Urinary bladder (tissue), 4 donors: ENCODE measurements around the gene NRROS. TPM values are rescaled to one million over a fixed set of nuclear protein-coding genes. Genes with fewer than 3 reads are reported as not detected.
"Not testable (repeated sequence)": the region's sequence is repeated elsewhere in the genome, so short reads cannot be mapped to it uniquely, and the experiment has no call there.

Experiments
- DNase-seq: peaks from one replicate; pipeline ENCODE4 v3.0.0-alpha.2; 2015; ENCODE audit errors: extremely low spot score
- H3K27ac ChIP-seq: one replicate; pipeline ENCODE4 v1.5.1; 2013; ENCODE audit warnings: low read depth, mild to moderate bottlenecking, moderate library complexity
- H3K36me3 ChIP-seq: one replicate; pipeline ENCODE4 v1.6.1; 2013; ENCODE audit warnings: mild to moderate bottlenecking, moderate library complexity; ENCODE audit not compliant: insufficient read depth
- H3K4me1 ChIP-seq: one replicate; pipeline ENCODE4 v1.6.1; 2013; ENCODE audit warnings: mild to moderate bottlenecking, moderate library complexity; ENCODE audit not compliant: insufficient read depth
- H3K4me3 ChIP-seq: one replicate; pipeline ENCODE4 v1.5.1; 2013; ENCODE audit warnings: low read depth, low read length
- WGBS: extraction: QIAGEN DNeasy Blood & Tissue Kit; methylation state at CpG from one replicate; pipeline ENCODE4 v1.1.7; 2013; 5-methylcytosine and 5-hydroxymethylcytosine counted together
- polyA plus RNA-seq: library from polyadenylated mRNA; stranded (reverse); fragments of 200-250 nt; gene quantifications from one replicate; pipeline ENCODE4 v1.2.3, GENCODE V29; 2013
- total RNA-seq: library from RNA; depleted of rRNA; stranded (reverse); fragments of >200 nt; gene quantifications from one replicate; pipeline ENCODE4 v1.2.3, GENCODE V29; 2014
- donor health status: healthy with polysubstance abuse.
- donor health status: healthy.

Gene NRROS
- total and polyA plus RNA-seq, 2 donors: 4.1 to 7.2 TPM

GRCh38 chr3:196633555-196634151 lies 5.8 kb upstream of the NRROS start:
- no peak overlapping the region for H3K27ac ChIP-seq
- no peak for DNase-seq
- H3K4me1 ChIP-seq: no peaks in the 10 kb centered on the region
- WGBS: 86% methylated on average over 12 of the region's 12 CpGs
- H3K36me3 ChIP-seq: no peaks in the 10 kb centered on the region
- H3K4me3 ChIP-seq: no peak overlapping the region

GRCh38 chr3:196634224-196634623 lies 5.3 kb upstream of the NRROS start:
- DNase-seq: no peak
- no peaks in the 10 kb centered on the region for H3K4me1 ChIP-seq
- H3K27ac ChIP-seq: no peak overlapping the region

GRCh38 chr3:196634829-196635228 lies 4.7 kb upstream of the NRROS start:
- no peak for DNase-seq
- H3K4me3 ChIP-seq: no peak overlapping the region
- no peaks in the 10 kb centered on the region for H3K4me1 ChIP-seq
- H3K36me3 ChIP-seq: no peaks in the 10 kb centered on the region
- WGBS: 82% methylated on average over 7 of the region's 7 CpGs
- H3K27ac ChIP-seq: no peak overlapping the region

More at GRCh38 chr3:196634224-196634623, 5.3 kb upstream of the NRROS start:
- WGBS: 82% methylated on average over 10 of the region's 10 CpGs
- Histone ChIP-seq H3K4me3 (no peak overlapping the region), H3K36me3 (no peaks in the 10 kb centered on the region)

GRCh38 chr3:196636369-196637349 lies 2.8 kb upstream of the NRROS start:
- Histone ChIP-seq H3K4me1 (no peaks in the 10 kb centered on the region), H3K27ac (no peak overlapping the region), H3K4me3 (no peak overlapping the region), H3K36me3 (no peaks in the 10 kb centered on the region)
- WGBS: 75% methylated on average over 20 of the region's 20 CpGs
- no peak for DNase-seq

- not testable (repeated sequence) for H3K4me1 ChIP-seq
These were observed 1.6 kb upstream of the NRROS start for GRCh38 chr3:196637941-196638340.

GRCh38 chr3:196638861-196639482 lies 522 bp upstream of the NRROS start:
- WGBS: 37% methylated on average over 19 of the region's 19 CpGs
- no peak overlapping the region for H3K27ac ChIP-seq
- DNase-seq: no peak
- H3K36me3 ChIP-seq: no peaks in the 10 kb centered on the region
- H3K4me1 ChIP-seq: no peaks in the 10 kb centered on the region
- peak overlapping the region; percentile 58 for H3K4me3 ChIP-seq

More at GRCh38 chr3:196637941-196638340, 1.6 kb upstream of the NRROS start:
- DNase-seq, H3K27ac ChIP-seq, H3K36me3 ChIP-seq, H3K4me3 ChIP-seq: not testable (repeated sequence)
- WGBS: 90% methylated on average over 4 of the region's 4 CpGs

GRCh38 chr3:196640297-196641018 lies 964 bp downstream of the NRROS start:
- 59% methylated on average over 24 of the region's 24 CpGs for WGBS
- H3K27ac ChIP-seq: no peak overlapping the region
- no peak for DNase-seq
- no peaks in the 10 kb centered on the region for H3K4me1 ChIP-seq
- H3K4me3 ChIP-seq: peak overlapping the region; percentile 58
- H3K36me3 ChIP-seq: no peaks in the 10 kb centered on the region

GRCh38 chr3:196641333-196642054 lies 2.0 kb downstream of the NRROS start:
- H3K27ac ChIP-seq: no peak overlapping the region

GRCh38 chr3:196642434-196642833 lies 2.9 kb downstream of the NRROS start:
- no peak for DNase-seq
- no peaks in the 10 kb centered on the region for H3K36me3 ChIP-seq
- no peaks in the 10 kb centered on the region for H3K4me1 ChIP-seq
- H3K27ac ChIP-seq: no peak overlapping the region
- 83% methylated on average over 11 of the region's 11 CpGs for WGBS
- H3K4me3 ChIP-seq: no peak overlapping the region

More at GRCh38 chr3:196641333-196642054, 2.0 kb downstream of the NRROS start:
- WGBS: 82% methylated on average over 9 of the region's 9 CpGs
- DNase-seq: no peak
- Histone ChIP-seq H3K4me3 (no peak overlapping the region), H3K36me3 (no peaks in the 10 kb centered on the region), H3K4me1 (no peaks in the 10 kb centered on the region)

- Histone ChIP-seq H3K4me1 (no peaks in the 10 kb centered on the region), H3K36me3 (no peaks in the 10 kb centered on the region), H3K4me3 (no peak overlapping the region), H3K27ac (no peak overlapping the region)
- DNase-seq: no peak
- WGBS: 77% methylated on average over 13 of the region's 13 CpGs
These were observed 3.8 kb downstream of the NRROS start for GRCh38 chr3:196643201-196643749.

GRCh38 chr3:196643761-196644160 lies 4.3 kb downstream of the NRROS start:
- 84% methylated on average over 5 of the region's 5 CpGs for WGBS
- no peak for DNase-seq
- Histone ChIP-seq H3K27ac (no peak overlapping the region), H3K4me3 (no peak overlapping the region), H3K4me1 (no peaks in the 10 kb centered on the region), H3K36me3 (no peaks in the 10 kb centered on the region)

GRCh38 chr3:196645096-196645495 lies 5.6 kb downstream of the NRROS start:
- Histone ChIP-seq H3K4me3 (no peak overlapping the region), H3K4me1 (no peaks in the 10 kb centered on the region), H3K36me3 (no peaks in the 10 kb centered on the region), H3K27ac (no peak overlapping the region)
- DNase-seq: no peak
- WGBS: 92% methylated on average over 4 of the region's 4 CpGs
